ENCODE results near the gene EEFSEC.

GRCh38 chr3:128168836-128169235 lies 15.6 kb downstream of the EEFSEC start:
- TF ChIP-seq CTCF (IDR thresholded peaks at IDR 0.05) (no peak), POLR2A (IDR thresholded peaks at IDR 0.05) (no peak)
